ENCODE results near the gene NLRP9. TPM values are rescaled to one million over a fixed set of nuclear protein-coding genes. Genes with fewer than 3 reads are reported as not detected.

NLRP9 gene
- total and polyA plus RNA-seq, 7 experiments from 2014 or later: not detected

DNA sequence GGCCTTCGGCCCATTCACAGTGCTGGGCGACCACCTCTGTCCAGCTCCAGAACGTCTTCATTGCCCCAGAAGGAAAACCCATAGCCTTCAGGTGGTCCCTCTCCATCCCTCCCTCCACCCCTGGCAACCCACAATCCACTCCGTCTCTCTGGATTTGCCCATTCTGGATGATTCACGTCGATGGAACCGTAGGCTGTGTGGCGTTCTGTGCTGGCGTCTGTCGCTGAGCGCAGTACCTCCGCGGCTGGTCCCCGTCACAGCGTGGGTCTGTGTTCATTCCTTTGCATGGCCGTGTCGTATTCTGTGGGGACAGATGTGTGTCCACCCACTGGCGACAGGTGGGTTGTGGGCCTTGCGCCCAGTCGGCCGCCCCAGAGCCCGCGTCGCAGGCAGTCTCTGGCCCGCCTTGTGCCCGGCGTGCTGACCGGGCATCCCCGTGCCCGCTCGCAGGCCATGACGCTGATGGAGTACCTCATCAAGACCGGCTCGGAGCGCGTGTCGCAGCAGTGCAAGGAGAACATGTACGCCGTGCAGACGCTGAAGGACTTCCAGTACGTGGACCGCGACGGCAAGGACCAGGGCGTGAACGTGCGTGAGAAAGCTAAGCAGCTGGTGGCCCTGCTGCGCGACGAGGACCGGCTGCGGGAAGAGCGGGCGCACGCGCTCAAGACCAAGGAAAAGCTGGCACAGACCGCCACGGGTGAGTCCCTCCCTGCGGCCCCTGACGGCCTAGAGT lies 53.1 kb downstream of the NLRP9 start:
- intact Hi-C loops (cut with micrococcal nuclease): no loop called here

DNA sequence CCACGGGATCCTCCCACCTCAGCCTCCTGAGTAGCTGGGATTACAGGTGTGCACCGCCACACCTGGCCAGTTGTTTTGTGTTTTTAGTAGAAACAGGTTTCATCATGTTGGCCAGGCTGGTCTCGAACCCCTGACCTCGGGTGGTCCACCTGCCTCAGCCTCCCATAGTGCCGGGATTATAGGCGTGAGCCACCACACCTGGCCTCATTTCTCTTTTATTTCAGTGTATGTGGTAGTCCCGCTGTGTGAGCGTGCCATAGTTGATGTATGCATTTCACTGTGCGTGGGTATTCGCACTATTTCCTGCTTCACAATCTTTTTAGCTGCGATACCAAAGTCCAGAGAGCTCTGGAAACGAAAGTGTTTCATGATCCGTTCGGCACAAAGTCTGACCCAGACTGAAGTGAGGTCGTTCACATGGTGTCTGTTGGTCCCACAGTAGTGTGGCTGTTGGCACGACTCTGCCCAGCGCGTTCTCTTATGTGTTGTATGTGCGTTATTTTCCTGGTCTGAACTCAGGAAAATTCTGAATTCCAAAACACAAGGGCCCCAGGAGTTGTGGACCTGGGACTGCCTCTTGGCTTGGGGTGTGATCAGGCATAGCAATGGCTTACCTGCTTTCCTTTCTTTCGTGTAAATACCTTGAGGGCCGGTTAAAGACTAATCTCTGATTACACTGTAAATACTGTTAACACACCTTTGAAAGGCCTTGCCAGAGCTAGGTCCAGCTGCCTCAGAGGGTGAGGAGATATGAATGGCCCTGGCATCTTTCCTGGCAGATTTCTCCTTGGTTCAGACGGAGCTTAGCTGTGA lies 54.5 kb downstream of the NLRP9 start:
- intact Hi-C loops (cut with micrococcal nuclease): no loop called here
- Mint-ChIP-seq H3K36me3 (peaks cover 0 to 23% (median 3%) of the 10 kb centered on the region in 5 donors), H3K27ac (peak overlapping the region in 1 of 9 donors; percentile 51), H3K4me3 (no peak overlapping the region), H3K9me3 (no peaks in the 10 kb centered on the region), H3K27me3 (no peaks in the 10 kb centered on the region), H3K4me1 (peaks cover 5 to 37% (median 32%) of the 10 kb centered on the region in 7 donors)
- DNase-seq (no peak), ATAC-seq (no peak)
- Histone ChIP-seq H3K36me3 (ENCODE audit: control insufficient read depth in 2 of 3, insufficient read depth in 3 of 3, low read length in 3 of 3) (peaks cover 0 to 93% (median 4%) of the 10 kb centered on the region in 3 experiments), H3K9me3 (ENCODE audit: control insufficient read depth in 2 of 3, low read length in 3 of 3) (no peaks in the 10 kb centered on the region), H3K27me3 (ENCODE audit: control insufficient read depth in 2 of 2, insufficient read depth in 2 of 2, low read length in 2 of 2) (no peaks in the 10 kb centered on the region), H3K4me3 (ENCODE audit: low read length) (no peak overlapping the region), H3K4me1 (ENCODE audit: control insufficient read depth in 2 of 2, insufficient read depth in 2 of 2, low read length in 2 of 2) (peaks cover 0 to 4% of the 10 kb centered on the region in 2 donors), H3K27ac (ENCODE audit: low read depth, low read length) (no peak overlapping the region)
- ChIA-PET CTCF (interaction anchor here (0.6 kb wide), 1 partner anchor 462 kb away, joined by 3 read pairs; no protein-coding TSS in a partner anchor), POLR2A (interaction anchor here (0.6 kb wide), 1 partner anchor 12 kb away, joined by 6 read pairs; no protein-coding TSS in a partner anchor)

More for the DNA sequence above, 53.1 kb downstream of the NLRP9 start:
- Histone ChIP-seq H3K9me3 (ENCODE audit: control insufficient read depth in 2 of 3, low read length in 3 of 3) (no peaks in the 10 kb centered on the region), H3K27ac (ENCODE audit: low read depth, low read length) (no peak overlapping the region), H3K27me3 (ENCODE audit: control insufficient read depth in 2 of 2, insufficient read depth in 2 of 2, low read length in 2 of 2) (no peaks in the 10 kb centered on the region), H3K4me3 (ENCODE audit: low read length) (no peak overlapping the region), H3K36me3 (ENCODE audit: control insufficient read depth in 2 of 3, insufficient read depth in 3 of 3, low read length in 3 of 3) (peaks cover 0 to 93% (median 11%) of the 10 kb centered on the region in 3 experiments), H3K4me1 (ENCODE audit: control insufficient read depth in 2 of 2, insufficient read depth in 2 of 2, low read length in 2 of 2) (no peaks in the 10 kb centered on the region)
- H3K27me3 Mint-ChIP-seq: no peaks in the 10 kb centered on the region
- ATAC-seq (no peak), DNase-seq (no peak)
- H3K4me1 Mint-ChIP-seq: peaks cover 0 to 28% (median 17%) of the 10 kb centered on the region in 7 donors
- no peaks in the 10 kb centered on the region for H3K9me3 Mint-ChIP-seq
- POLR2A ChIA-PET: no interaction called here
- no peak overlapping the region for H3K4me3 Mint-ChIP-seq
- H3K36me3 Mint-ChIP-seq: peaks cover 0 to 13% (median 3%) of the 10 kb centered on the region in 5 donors
- H3K27ac Mint-ChIP-seq: peak overlapping the region in 1 of 9 donors; percentile 59
- CTCF ChIA-PET: no interaction called here

DNA sequence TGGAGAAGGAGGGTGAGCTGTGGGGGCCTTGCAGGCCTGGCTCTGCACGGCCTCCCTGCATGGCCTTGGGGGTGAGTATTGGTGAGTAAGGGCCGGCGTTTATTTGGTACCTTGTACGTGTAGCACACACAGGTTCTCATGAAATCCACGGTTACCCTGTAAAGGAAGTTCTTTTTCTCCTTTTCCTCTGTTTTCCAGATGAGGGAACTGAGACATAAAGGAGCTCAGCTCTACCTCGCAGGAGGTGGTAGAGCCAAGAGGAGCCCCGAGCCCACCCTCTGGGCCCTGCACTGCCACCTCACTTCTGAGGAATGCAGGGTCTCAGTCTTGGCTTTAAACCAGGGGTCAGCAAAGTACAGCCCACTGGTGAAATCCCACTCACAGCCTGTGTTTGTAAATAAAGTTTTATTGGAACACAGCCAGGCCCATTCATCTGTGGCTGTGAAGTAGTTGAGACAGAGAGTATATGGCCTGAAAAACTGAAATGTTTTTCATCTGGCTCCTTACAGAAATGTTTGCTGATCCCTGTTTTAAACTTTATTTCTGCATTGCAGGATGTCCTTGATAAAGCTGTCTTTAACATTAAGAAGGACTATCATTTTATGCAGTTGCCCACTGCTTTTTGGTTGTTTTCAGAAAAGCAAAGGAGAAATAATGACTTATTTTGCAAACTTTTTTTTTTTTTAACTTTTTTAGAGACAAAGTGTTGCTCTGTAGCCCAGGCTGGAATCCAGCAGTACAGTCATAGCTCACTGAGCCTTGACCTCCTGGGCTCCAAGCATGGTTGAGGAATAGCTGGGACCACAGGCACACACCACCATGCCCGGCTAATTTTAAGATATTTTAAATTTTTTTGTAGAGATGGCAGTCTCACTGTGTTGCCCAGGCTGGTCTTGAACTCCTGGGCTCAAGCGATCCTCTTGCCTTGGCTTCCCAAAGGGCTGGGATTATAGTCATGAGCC lies 56.8 kb downstream of the NLRP9 start:
- peaks cover 0 to 27% (median 3%) of the 10 kb centered on the region in 5 donors for H3K36me3 Mint-ChIP-seq
- peaks cover 0 to 83% (median 4%) of the 10 kb centered on the region in 3 experiments for H3K36me3 ChIP-seq (ENCODE audit: control insufficient read depth in 2 of 3, insufficient read depth in 3 of 3, low read length in 3 of 3)
- ChIA-PET CTCF (interaction anchor here (0.6 to 0.7 kb wide), 3 partner anchors 23 to 295 kb away, joined by 3 to 6 read pairs (median 3); no protein-coding TSS in a partner anchor), POLR2A (interaction anchor here (0.6 kb wide), 1 partner anchor 22 kb away, joined by 3 read pairs; no protein-coding TSS in a partner anchor)
- no peak overlapping the region for H3K27ac Mint-ChIP-seq
- H3K9me3 Mint-ChIP-seq: no peaks in the 10 kb centered on the region
- no peak overlapping the region for H3K4me3 ChIP-seq (ENCODE audit: low read length)
- no peaks in the 10 kb centered on the region for H3K27me3 Mint-ChIP-seq
- no peaks in the 10 kb centered on the region for H3K9me3 ChIP-seq (ENCODE audit: control insufficient read depth in 2 of 3, low read length in 3 of 3)
- H3K27ac ChIP-seq (ENCODE audit: low read depth, low read length): no peak overlapping the region
- no peak overlapping the region for H3K4me3 Mint-ChIP-seq
- no peaks in the 10 kb centered on the region for H3K27me3 ChIP-seq (ENCODE audit: control insufficient read depth in 2 of 2, insufficient read depth in 2 of 2, low read length in 2 of 2)
- H3K4me1 Mint-ChIP-seq: peaks cover 23 to 59% (median 48%) of the 10 kb centered on the region in 7 donors
- no peak for DNase-seq
- intact Hi-C loops (cut with micrococcal nuclease): no loop called here
- peaks cover 10 to 14% of the 10 kb centered on the region in 2 donors for H3K4me1 ChIP-seq (ENCODE audit: control insufficient read depth in 2 of 2, insufficient read depth in 2 of 2, low read length in 2 of 2)
- ATAC-seq: no peak

GRCh38 chr19:55680339-55681130 lies 57.7 kb downstream of the NLRP9 start:
- Histone ChIP-seq H3K27ac (ENCODE audit: low read depth, low read length) (no peak overlapping the region), H3K9me3 (ENCODE audit: control insufficient read depth in 2 of 3, low read length in 3 of 3) (no peaks in the 10 kb centered on the region), H3K4me1 (ENCODE audit: control insufficient read depth in 2 of 2, insufficient read depth in 2 of 2, low read length in 2 of 2) (peaks cover 18 to 22% of the 10 kb centered on the region in 2 donors), H3K4me3 (ENCODE audit: low read length) (no peak overlapping the region), H3K27me3 (ENCODE audit: control insufficient read depth in 2 of 2, insufficient read depth in 2 of 2, low read length in 2 of 2) (no peaks in the 10 kb centered on the region), H3K36me3 (ENCODE audit: control insufficient read depth in 2 of 3, insufficient read depth in 3 of 3, low read length in 3 of 3) (peaks cover 0 to 74% (median 4%) of the 10 kb centered on the region in 3 experiments)
- intact Hi-C loops (cut with micrococcal nuclease): no loop called here
- ATAC-seq (no peak), DNase-seq (no peak)
- H3K9me3 Mint-ChIP-seq: no peaks in the 10 kb centered on the region
- peaks cover 0 to 27% (median 3%) of the 10 kb centered on the region in 5 donors for H3K36me3 Mint-ChIP-seq
- POLR2A ChIA-PET: no interaction called here
- peaks cover 27 to 64% (median 51%) of the 10 kb centered on the region in 7 donors for H3K4me1 Mint-ChIP-seq
- H3K4me3 Mint-ChIP-seq: peak overlapping the region in 2 of 10 donors; percentile 58 to 82
- H3K27me3 Mint-ChIP-seq: no peaks in the 10 kb centered on the region
- CTCF ChIA-PET: no interaction called here
- H3K27ac Mint-ChIP-seq: no peak overlapping the region

GRCh38 chr19:55679343-55680257 lies 58.6 kb downstream of the NLRP9 start:
- H3K4me1 ChIP-seq (ENCODE audit: control insufficient read depth in 2 of 2, insufficient read depth in 2 of 2, low read length in 2 of 2): peaks cover 18 to 23% of the 10 kb centered on the region in 2 donors

More at GRCh38 chr19:55679343-55680257, 58.6 kb downstream of the NLRP9 start:
- no peak overlapping the region for H3K27ac ChIP-seq (ENCODE audit: low read depth, low read length)
- no peaks in the 10 kb centered on the region for H3K27me3 Mint-ChIP-seq
- H3K27ac Mint-ChIP-seq: peak overlapping the region in 4 of 9 donors; percentile 15 to 55 (median 38)
- no peaks in the 10 kb centered on the region for H3K9me3 ChIP-seq (ENCODE audit: control insufficient read depth in 2 of 3, low read length in 3 of 3)
- peaks cover 0 to 65% (median 0%) of the 10 kb centered on the region in 3 experiments for H3K36me3 ChIP-seq (ENCODE audit: control insufficient read depth in 2 of 3, insufficient read depth in 3 of 3, low read length in 3 of 3)
- DNase-seq: no peak
- H3K9me3 Mint-ChIP-seq: no peaks in the 10 kb centered on the region
- POLR2A ChIA-PET: no interaction called here
- intact Hi-C loops (cut with micrococcal nuclease): no loop called here
- peaks cover 0 to 26% (median 3%) of the 10 kb centered on the region in 5 donors for H3K36me3 Mint-ChIP-seq
- peaks cover 28 to 62% (median 49%) of the 10 kb centered on the region in 7 donors for H3K4me1 Mint-ChIP-seq
- peak overlapping the region in 1 of 10 donors; percentile 55 for H3K4me3 Mint-ChIP-seq
- ATAC-seq: no peak
- no peak overlapping the region for H3K4me3 ChIP-seq (ENCODE audit: low read length)
- CTCF ChIA-PET: no interaction called here
- H3K27me3 ChIP-seq (ENCODE audit: control insufficient read depth in 2 of 2, insufficient read depth in 2 of 2, low read length in 2 of 2): no peaks in the 10 kb centered on the region

Data from naive thymus-derived CD4-positive, alpha-beta T cell (primary cell).